Activated CD4-positive, alpha-beta memory T cell treated with anti-CD3 and anti-CD28 coated beads, Interleukin-2, amount 10 ng/mL, durations not matched to agents 7 days and 5 days (primary cell): Measurements from ENCODE around the gene CTIF. TPM values are rescaled to one million over a fixed set of nuclear protein-coding genes. Genes with fewer than 3 reads are reported as not detected.
A peak's percentile ranks its signal among the peaks of the same experiment; 100 is the strongest.

Source experiments
- CTCF ChIA-PET: fragments of 350-600 bp; sonication (Branson Sonifier 250); formaldehyde crosslinking; loops from one replicate; lab custom pipeline; 2021; ENCODE audit warnings: antibody characterized with exemption, inconsistent platforms; lab: Charles Lee
- POLR2A ChIA-PET: fragments of 350-600 bp; sonication (Branson Sonifier 250); formaldehyde crosslinking; loops from one replicate; lab custom pipeline; 2021; ENCODE audit warnings: antibody characterized with exemption; lab: Charles Lee
- DNase-seq: peaks from one replicate; pipeline ENCODE4 v3.0.0-alpha.2; 2020
- H3K27ac Mint-ChIP-seq: one replicate; pipeline ENCODE4 v1.8.0; 2021; ENCODE audit warnings: mild to moderate bottlenecking, mixed read lengths
- H3K27me3 Mint-ChIP-seq: one replicate; pipeline ENCODE4 v1.8.0; 2021; ENCODE audit warnings: mixed read lengths
- H3K36me3 Mint-ChIP-seq: one replicate; pipeline ENCODE4 v1.8.0; 2021; ENCODE audit warnings: low read depth, mixed read lengths
- H3K4me1 Mint-ChIP-seq: one replicate; pipeline ENCODE4 v1.8.0; 2021; ENCODE audit warnings: mixed read lengths
- H3K4me3 Mint-ChIP-seq: one replicate; pipeline ENCODE4 v1.8.0; 2021; ENCODE audit warnings: mild to moderate bottlenecking, mixed read lengths
- H3K9me3 Mint-ChIP-seq: one replicate; pipeline ENCODE4 v1.8.0; 2021; ENCODE audit warnings: mixed read lengths
- total RNA-seq, 2 experiments: library from RNA; stranded (reverse); gene quantifications; one replicate each; pipeline ENCODE4 v1.2.3, GENCODE V29; 2021

The CTIF gene
- total RNA-seq, 2 experiments from 2014 or later: 4.9 to 5.1 TPM

GRCh38 chr18:48815179-48815515 lies 276.3 kb downstream of the CTIF start:
- Mint-ChIP-seq H3K9me3 (no peaks in the 10 kb centered on the region), H3K4me3 (no peak overlapping the region), H3K27ac (peak overlapping the region; percentile 90), H3K36me3 (peaks cover 30% of the 10 kb centered on the region), H3K27me3 (no peaks in the 10 kb centered on the region), H3K4me1 (peaks cover 63% of the 10 kb centered on the region)
- ChIA-PET POLR2A (interaction anchor here (1.1 to 5.2 kb wide), 9 partner anchors 8 to 130 kb away, joined by 3 to 75 read pairs (median 11); no protein-coding TSS in a partner anchor), CTCF (interaction anchor here (1.3 to 2.3 kb wide), 2 partner anchors 8 to 19 kb away, joined by 3 to 11 read pairs; no protein-coding TSS in a partner anchor)
- DNase-seq: no peak

- H3K36me3 Mint-ChIP-seq: peaks cover 33% of the 10 kb centered on the region
- H3K9me3 Mint-ChIP-seq: no peaks in the 10 kb centered on the region
- peak overlapping the region; percentile 90 for H3K27ac Mint-ChIP-seq
- H3K4me1 Mint-ChIP-seq: peaks cover 68% of the 10 kb centered on the region
- ChIA-PET POLR2A (interaction anchor here (1.1 to 5.2 kb wide), 5 partner anchors 9 to 129 kb away, joined by 3 to 75 read pairs (median 9); no protein-coding TSS in a partner anchor), CTCF (interaction anchor here (1.3 kb wide), 1 partner anchor 8 kb away, joined by 3 read pairs; no protein-coding TSS in a partner anchor)
- DNase-seq: no peak
- H3K4me3 Mint-ChIP-seq: no peak overlapping the region
- no peaks in the 10 kb centered on the region for H3K27me3 Mint-ChIP-seq
Measured at GRCh38 chr18:48815581-48816324, 276.9 kb downstream of the CTIF start.

- POLR2A ChIA-PET: interaction anchor here (5.2 kb wide), 1 partner anchor 17 kb away, joined by 75 read pairs; no protein-coding TSS in a partner anchor
- Mint-ChIP-seq H3K4me1 (peaks cover 71% of the 10 kb centered on the region), H3K27ac (peak overlapping the region; percentile 27)
Measured at GRCh38 chr18:48816554-48816953, 277.7 kb downstream of the CTIF start.

GRCh38 chr18:48817021-48817461 lies 278.2 kb downstream of the CTIF start:
- Mint-ChIP-seq H3K9me3 (no peaks in the 10 kb centered on the region), H3K27me3 (no peaks in the 10 kb centered on the region), H3K4me3 (no peak overlapping the region), H3K27ac (no peak overlapping the region), H3K36me3 (peaks cover 36% of the 10 kb centered on the region), H3K4me1 (peaks cover 74% of the 10 kb centered on the region)
- CTCF ChIA-PET: no interaction called here
- POLR2A ChIA-PET: interaction anchor here (5.2 kb wide), 1 partner anchor 16 kb away, joined by 75 read pairs; no protein-coding TSS in a partner anchor
- DNase-seq: no peak

More at GRCh38 chr18:48816554-48816953, 277.7 kb downstream of the CTIF start:
- Mint-ChIP-seq H3K27me3 (no peaks in the 10 kb centered on the region), H3K36me3 (peaks cover 36% of the 10 kb centered on the region), H3K9me3 (no peaks in the 10 kb centered on the region), H3K4me3 (no peak overlapping the region)
- CTCF ChIA-PET: interaction anchor here (1.3 kb wide), 1 partner anchor 9 kb away, joined by 3 read pairs; no protein-coding TSS in a partner anchor
- DNase-seq: no peak

- no peak overlapping the region for H3K4me3 Mint-ChIP-seq
- H3K36me3 Mint-ChIP-seq: peaks cover 40% of the 10 kb centered on the region
- no peaks in the 10 kb centered on the region for H3K27me3 Mint-ChIP-seq
- no peak for DNase-seq
- H3K4me1 Mint-ChIP-seq: peaks cover 61% of the 10 kb centered on the region
- CTCF ChIA-PET: no interaction called here
- H3K27ac Mint-ChIP-seq: no peak overlapping the region
- peaks cover 5% of the 10 kb centered on the region for H3K9me3 Mint-ChIP-seq
- POLR2A ChIA-PET: interaction anchor here (0.9 kb wide), 1 partner anchor 11 kb away, joined by 3 read pairs; no protein-coding TSS in a partner anchor
Measured at GRCh38 chr18:48818329-48819254, 279.8 kb downstream of the CTIF start.

DNA sequence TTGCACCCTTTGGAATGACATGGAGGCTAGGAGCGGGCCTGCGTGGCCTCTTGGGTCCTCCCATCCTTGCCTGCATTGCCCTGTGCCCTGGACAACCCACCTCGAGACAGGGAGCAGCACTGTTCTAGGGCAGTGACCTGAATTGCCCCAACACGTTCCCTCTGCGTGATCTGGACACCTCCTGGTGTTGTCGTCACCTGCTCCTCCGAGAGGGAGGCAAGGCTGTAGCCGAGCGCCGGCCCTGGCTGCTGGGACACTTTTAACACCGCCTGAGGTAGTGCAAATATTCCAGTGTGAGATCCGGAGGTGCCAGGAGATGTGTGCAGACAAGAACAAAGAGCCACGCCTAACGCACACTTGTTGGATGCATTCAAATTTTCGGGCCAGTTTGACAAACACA lies 280.4 kb downstream of the CTIF start:
- H3K36me3 Mint-ChIP-seq: peaks cover 47% of the 10 kb centered on the region
- H3K4me1 Mint-ChIP-seq: peaks cover 55% of the 10 kb centered on the region
- ChIA-PET POLR2A (interaction anchor here (0.9 to 2.5 kb wide), 5 partner anchors 10 to 49 kb away, joined by 3 to 28 read pairs (median 6); no protein-coding TSS in a partner anchor), CTCF (no interaction called here)
- H3K4me3 Mint-ChIP-seq: no peak overlapping the region
- H3K27ac Mint-ChIP-seq: no peak overlapping the region
- H3K9me3 Mint-ChIP-seq: peaks cover 6% of the 10 kb centered on the region
- DNase-seq: no peak
- no peaks in the 10 kb centered on the region for H3K27me3 Mint-ChIP-seq

DNA sequence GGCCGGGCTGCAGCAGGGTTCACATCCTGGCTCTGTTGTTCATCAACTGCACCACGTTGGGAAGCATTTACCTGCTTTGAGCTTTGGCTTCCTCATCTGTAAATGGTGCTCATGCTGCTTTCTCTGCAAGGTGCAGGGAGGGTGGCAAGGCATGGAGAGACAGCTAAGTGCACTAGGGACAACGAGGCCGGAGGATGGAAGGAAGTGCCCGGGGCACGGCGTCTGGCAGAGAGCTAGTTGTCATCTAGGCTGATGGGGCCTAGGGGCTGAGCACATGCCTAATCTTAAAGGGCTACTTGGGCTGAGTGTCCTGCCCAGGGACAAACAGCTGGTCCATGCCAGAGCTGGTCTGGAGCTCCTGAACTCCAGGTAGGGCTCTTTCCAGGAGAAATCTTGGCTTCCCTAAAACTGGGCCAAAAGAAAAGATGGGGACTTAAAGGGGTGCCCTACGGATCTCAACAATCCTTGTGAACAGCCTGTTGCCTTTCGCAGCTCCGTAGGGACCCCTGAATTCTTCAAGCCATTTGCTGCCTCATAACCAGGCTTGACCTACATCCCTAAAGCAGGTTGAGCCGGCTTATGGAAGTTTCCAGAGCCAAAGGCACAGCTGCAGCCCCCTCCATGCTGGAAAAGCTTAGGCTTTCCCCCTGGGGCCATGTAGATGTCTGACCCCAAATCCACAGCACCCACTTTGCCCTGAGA lies 281.1 kb downstream of the CTIF start:
- H3K9me3 Mint-ChIP-seq: peaks cover 6% of the 10 kb centered on the region
- POLR2A ChIA-PET: interaction anchor here (0.6 to 2.5 kb wide), 9 partner anchors 10 to 146 kb away, joined by 3 to 28 read pairs (median 4); no protein-coding TSS in a partner anchor
- no peak overlapping the region for H3K27ac Mint-ChIP-seq
- H3K4me1 Mint-ChIP-seq: peaks cover 48% of the 10 kb centered on the region
- CTCF ChIA-PET: no interaction called here
- no peaks in the 10 kb centered on the region for H3K27me3 Mint-ChIP-seq
- peaks cover 52% of the 10 kb centered on the region for H3K36me3 Mint-ChIP-seq
- H3K4me3 Mint-ChIP-seq: no peak overlapping the region
- DNase-seq: no peak

DNA sequence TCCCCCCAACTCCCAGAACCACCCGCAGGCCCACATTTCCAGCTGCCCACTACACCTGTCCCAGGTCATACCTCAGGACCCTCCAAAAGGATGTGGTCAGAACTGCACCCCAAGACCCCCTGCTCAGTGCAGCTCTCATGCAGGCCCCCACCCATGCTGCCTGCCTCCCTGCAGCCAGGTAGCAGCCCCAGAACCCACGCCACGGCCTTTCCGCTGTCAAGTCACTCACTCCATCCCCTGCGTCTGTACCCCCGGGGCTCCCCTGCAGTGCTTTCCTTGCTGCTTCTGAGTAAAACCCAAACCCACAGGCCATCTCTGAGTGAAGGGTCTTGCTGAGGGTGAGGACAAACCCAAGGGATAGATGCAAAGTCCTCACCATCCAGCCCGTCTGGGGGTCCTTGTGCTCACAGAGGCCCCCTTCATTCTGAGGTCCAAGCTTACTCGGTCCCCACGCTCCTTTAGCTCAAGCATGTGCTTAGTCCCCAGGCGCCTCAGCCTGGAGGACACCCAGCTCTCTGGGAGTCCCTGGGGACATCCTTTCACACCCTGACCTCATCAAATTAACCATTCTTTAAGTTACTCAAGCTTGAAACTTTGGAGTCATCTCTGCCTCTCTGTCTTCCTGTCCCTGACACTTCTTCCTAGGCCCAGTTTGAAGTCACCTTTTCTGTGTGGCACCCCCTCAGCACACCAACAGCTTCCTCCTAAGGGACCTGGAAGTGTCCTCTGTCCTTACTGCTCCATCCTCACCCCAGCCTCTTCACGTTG lies 281.8 kb downstream of the CTIF start:
- CTCF ChIA-PET: interaction anchor here (1.7 kb wide), 1 partner anchor 93 kb away, joined by 5 read pairs; no protein-coding TSS in a partner anchor
- peaks cover 41% of the 10 kb centered on the region for H3K4me1 Mint-ChIP-seq

GRCh38 chr18:48821251-48821590 lies 282.4 kb downstream of the CTIF start:
- peak overlapping the region; percentile 13 for H3K27ac Mint-ChIP-seq
- ChIA-PET POLR2A (interaction anchor here (1.0 to 2.5 kb wide), 6 partner anchors 12 to 110 kb away, joined by 3 to 28 read pairs (median 5); no protein-coding TSS in a partner anchor), CTCF (interaction anchor here (1.7 kb wide), 1 partner anchor 92 kb away, joined by 5 read pairs; no protein-coding TSS in a partner anchor)
- H3K4me3 Mint-ChIP-seq: no peak overlapping the region
- H3K36me3 Mint-ChIP-seq: peaks cover 54% of the 10 kb centered on the region
- peaks cover 6% of the 10 kb centered on the region for H3K9me3 Mint-ChIP-seq
- DNase-seq: no peak
- H3K4me1 Mint-ChIP-seq: peaks cover 36% of the 10 kb centered on the region
- H3K27me3 Mint-ChIP-seq: no peaks in the 10 kb centered on the region

More for the DNA sequence above, 281.8 kb downstream of the CTIF start:
- Mint-ChIP-seq H3K36me3 (peaks cover 57% of the 10 kb centered on the region), H3K9me3 (peaks cover 6% of the 10 kb centered on the region), H3K27me3 (no peaks in the 10 kb centered on the region), H3K27ac (peak overlapping the region; percentile 13), H3K4me3 (no peak overlapping the region)
- POLR2A ChIA-PET: interaction anchor here (0.6 to 2.5 kb wide), 10 partner anchors 9 to 147 kb away, joined by 3 to 28 read pairs (median 4); no protein-coding TSS in a partner anchor
- no peak for DNase-seq

- ChIA-PET POLR2A (interaction anchor here (1.8 to 2.5 kb wide), 3 partner anchors 11 to 101 kb away, joined by 4 to 28 read pairs (median 6); no protein-coding TSS in a partner anchor), CTCF (interaction anchor here (1.2 to 1.7 kb wide), 2 partner anchors 10 to 91 kb away, joined by 3 to 5 read pairs; no protein-coding TSS in a partner anchor)
- Mint-ChIP-seq H3K27ac (no peak overlapping the region), H3K4me3 (no peak overlapping the region), H3K36me3 (peaks cover 54% of the 10 kb centered on the region), H3K27me3 (no peaks in the 10 kb centered on the region), H3K4me1 (peaks cover 35% of the 10 kb centered on the region), H3K9me3 (peaks cover 6% of the 10 kb centered on the region)
- DNase-seq: no peak
Measured at GRCh38 chr18:48821845-48822244, 283.0 kb downstream of the CTIF start.
